HL-60 (cell line): Measurements from ENCODE around the gene TANK.
A peak's percentile ranks its signal among the peaks of the same experiment; 100 is the strongest.

ENCODE experiments used
- DNase-seq, 2 experiments: peaks; one replicate each; pipeline ENCODE4 v3.0.0-alpha.2; 2010 to 2020; ENCODE audit warnings: low read depth in 1 of 2, low spot score in 1 of 2
- H3K27ac ChIP-seq: fragments of 250-450 bp; sonication (Bioruptor Pico); replicated peaks from 2 replicates; pipeline ENCODE4 v1.5.1; 2020; ENCODE audit warnings: mild to moderate bottlenecking, moderate library complexity
- H3K27me3 ChIP-seq: fragments of 250-450 bp; sonication (Bioruptor Pico); 2 replicates; pipeline ENCODE4 v1.5.1; 2021; ENCODE audit warnings: mild to moderate bottlenecking, moderate library complexity; ENCODE audit not compliant: insufficient read depth, poor library complexity, severe bottlenecking
- H3K4me3 ChIP-seq: replicated peaks from 2 replicates; pipeline ENCODE4 v1.5.1; 2011; ENCODE audit warnings: mild to moderate bottlenecking, control low read depth, low read length; ENCODE audit not compliant: insufficient read depth
- CTCF ChIP-seq: IDR thresholded peaks from one replicate; pipeline ENCODE4 v1.5.1; 2011; ENCODE audit warnings: low read length, control low read depth, inconsistent platforms; ENCODE audit not compliant: insufficient read depth
- GABPA ChIP-seq: IDR thresholded peaks from 2 replicates; pipeline ENCODE4 v1.6.1; 2012; ENCODE audit warnings: low read depth
- POLR2AphosphoS5 ChIP-seq: IDR thresholded peaks from 2 replicates; pipeline ENCODE4 v1.6.1; 2012; ENCODE audit warnings: low read depth
- REST ChIP-seq: IDR thresholded peaks from 2 replicates; pipeline ENCODE4 v1.6.1; 2012; ENCODE audit warnings: low read depth; ENCODE audit not compliant: insufficient replicate concordance
- SPI1 ChIP-seq: IDR thresholded peaks from 2 replicates; pipeline ENCODE4 v1.6.1; 2012; ENCODE audit warnings: low read depth, mild to moderate bottlenecking, borderline replicate concordance

Gene TANK

DNA sequence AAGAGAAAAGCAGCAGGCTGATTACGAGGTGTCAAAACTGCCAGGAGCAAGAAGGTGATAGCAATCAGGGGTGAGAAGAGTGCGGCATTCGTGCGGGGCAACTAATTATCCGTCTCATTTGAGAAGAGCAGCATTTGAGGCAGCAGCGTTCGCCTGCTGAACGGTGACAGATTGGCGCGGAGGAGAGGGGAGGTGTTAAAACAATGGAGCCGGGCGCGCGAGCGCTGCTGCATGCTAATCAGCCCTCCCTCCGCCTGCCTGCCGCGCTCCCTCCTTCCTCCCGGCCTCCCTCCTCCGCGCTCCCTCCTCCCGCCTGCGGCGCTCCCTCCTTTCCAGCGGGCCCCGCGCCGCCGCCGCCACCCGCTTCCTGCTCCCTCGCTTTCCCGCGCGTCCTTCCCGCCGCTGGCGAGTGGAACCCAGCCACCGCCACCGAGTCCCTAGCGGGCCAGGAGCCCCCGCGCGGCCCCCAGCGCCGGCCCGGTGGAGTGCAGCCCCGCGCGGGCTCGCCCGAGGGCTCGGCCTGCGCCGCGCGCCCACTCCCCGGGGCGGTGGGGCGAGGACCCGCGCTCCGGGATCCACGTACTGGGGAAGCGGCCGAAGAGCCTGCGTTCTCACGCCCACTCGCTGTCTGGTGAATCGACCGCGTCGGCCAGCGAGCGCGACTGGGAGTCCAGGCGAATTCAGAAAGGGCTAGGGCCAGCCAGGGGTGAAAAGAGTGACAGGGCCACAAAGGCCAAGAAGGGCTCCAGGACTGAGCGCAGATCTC lies 78.5 kb downstream of the TANK start:
- Histone ChIP-seq H3K27me3 (no peaks in the 10 kb centered on the region), H3K4me3 (peak overlapping the region; percentile 46), H3K27ac (no peak overlapping the region)
- peak; percentile 11 to 38 for DNase-seq
- no peak for TF ChIP-seq GABPA
- no peak for TF ChIP-seq REST
- no peak for TF ChIP-seq SPI1
- no peak for TF ChIP-seq CTCF

- Histone ChIP-seq H3K4me3 (no peak overlapping the region), H3K27me3 (no peaks in the 10 kb centered on the region), H3K27ac (no peak overlapping the region)
- DNase-seq, result no peak
- no peak for TF ChIP-seq POLR2AphosphoS5
- no peak for TF ChIP-seq SPI1
- no peak for TF ChIP-seq CTCF
Measured at GRCh38 chr2:161239326-161240109, 79.3 kb downstream of the TANK start.

GRCh38 chr2:161241894-161242293 lies 81.7 kb downstream of the TANK start:
- Histone ChIP-seq H3K27me3 (peaks cover 7% of the 10 kb centered on the region), H3K4me3 (no peak overlapping the region), H3K27ac (no peak overlapping the region)
- TF ChIP-seq REST (no peak), POLR2AphosphoS5 (no peak), SPI1 (no peak), GABPA (no peak), CTCF (no peak)
- DNase-seq, result no peak
